HG03460 (cell line): ENCODE results near the gene TRPC4.
"Not testable (repeated sequence)": the region's sequence is repeated elsewhere in the genome, so short reads cannot be mapped to it uniquely, and the experiment has no call there.

Experiments used
- ATAC-seq: cut with Tn5 transposase; IDR thresholded peaks from one replicate; pipeline ENCODE4 v1.9.1; 2021; ENCODE audit not compliant: unreplicated experiment

Gene TRPC4

DNA sequence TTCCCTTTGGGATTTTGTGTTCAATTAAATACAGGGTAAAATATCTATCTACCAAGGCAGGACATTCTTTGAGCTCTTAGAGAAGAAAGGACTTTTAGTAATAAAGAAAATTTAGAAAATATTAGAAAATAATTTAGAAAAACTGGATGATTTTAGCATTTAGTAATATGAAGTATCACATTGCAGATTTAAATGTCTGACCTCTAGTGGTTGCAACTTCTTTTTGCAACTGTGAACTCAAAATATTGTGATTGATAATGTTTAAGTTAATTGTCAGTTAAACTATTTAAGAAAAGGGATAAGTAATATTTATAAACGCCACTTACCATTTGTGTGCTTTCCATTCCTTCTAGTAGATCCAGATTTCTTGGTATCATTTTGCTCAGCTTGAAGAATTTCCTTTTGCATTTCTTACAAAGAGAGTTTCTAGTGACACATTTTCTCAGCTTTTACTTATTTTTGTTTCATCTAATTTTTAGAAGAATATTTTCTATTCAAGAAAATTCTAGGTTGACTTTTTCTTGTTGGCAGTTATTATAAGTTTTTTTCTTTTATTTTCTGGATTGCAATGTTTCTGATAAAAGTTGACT, 260.7 kb downstream of the TRPC4 start:
- ATAC-seq: no peak

DNA sequence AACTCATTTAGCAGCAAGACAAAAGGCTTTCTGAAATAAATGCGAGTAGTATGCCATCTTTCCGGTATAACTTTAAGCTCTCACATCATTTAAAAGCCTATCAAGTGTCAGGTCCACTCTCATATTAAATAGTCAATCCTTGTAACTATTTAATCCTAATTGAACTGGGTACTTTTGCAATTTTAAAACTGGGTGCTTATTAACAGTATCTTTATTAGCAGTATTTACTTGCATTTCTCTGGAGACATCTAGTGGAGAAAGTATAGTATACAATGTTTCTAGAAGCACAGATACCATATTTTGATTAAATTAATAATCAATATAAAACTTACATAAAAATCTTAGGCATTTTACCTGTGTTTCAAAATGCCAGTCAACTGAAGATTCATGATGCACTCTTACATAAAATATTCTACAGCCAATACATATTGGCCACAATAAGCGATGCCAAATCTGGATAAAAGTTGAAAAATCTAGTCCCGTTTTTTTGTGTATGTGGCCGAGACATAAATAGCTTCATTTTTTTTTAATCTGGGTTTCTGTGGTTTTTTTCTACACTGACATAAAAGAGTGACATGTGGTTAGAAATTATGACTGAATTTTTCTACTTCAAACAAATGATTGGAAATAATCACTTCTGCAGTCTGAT, 266.7 kb downstream of the TRPC4 start:
- no peak for ATAC-seq

DNA sequence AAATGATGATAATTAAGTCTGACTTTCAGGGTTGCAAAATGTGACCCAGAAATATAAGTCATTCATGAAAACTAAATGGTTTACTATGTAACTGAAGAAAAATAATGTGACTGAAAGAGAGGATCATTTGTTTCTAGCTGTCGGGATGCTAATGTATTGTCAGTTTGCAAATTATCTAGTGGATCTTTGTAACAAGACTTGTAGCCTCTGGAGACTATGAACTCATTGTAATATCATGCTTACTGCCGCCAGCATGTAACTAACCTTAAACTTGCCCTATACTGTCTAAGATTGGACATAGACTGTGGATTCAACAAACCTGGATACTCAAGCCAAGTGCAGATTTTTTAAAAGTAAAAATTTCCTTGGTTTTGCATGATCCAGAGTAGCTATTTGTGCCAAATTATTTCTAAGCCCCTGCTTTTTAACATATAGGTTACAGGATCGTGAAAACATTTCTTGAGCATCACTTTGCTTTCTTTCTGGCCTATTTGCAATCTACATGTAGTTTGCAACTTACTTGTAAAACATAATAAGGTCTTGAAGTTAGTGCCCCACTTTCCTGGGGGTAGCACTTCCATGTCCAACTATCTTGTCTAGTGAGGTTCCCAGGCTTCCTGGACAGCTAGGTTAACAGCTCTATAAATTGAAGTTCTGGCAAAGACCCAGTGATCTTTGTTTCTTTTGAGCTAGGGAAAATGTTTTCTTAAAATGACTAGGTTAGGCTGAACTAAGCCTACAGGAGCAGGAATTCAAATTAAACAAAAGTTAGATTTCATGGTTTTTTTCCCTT, 267.7 kb downstream of the TRPC4 start:
- no peak for ATAC-seq

GRCh38 chr13:37599519-37599918, 270.1 kb downstream of the TRPC4 start:
- no peak for ATAC-seq

DNA sequence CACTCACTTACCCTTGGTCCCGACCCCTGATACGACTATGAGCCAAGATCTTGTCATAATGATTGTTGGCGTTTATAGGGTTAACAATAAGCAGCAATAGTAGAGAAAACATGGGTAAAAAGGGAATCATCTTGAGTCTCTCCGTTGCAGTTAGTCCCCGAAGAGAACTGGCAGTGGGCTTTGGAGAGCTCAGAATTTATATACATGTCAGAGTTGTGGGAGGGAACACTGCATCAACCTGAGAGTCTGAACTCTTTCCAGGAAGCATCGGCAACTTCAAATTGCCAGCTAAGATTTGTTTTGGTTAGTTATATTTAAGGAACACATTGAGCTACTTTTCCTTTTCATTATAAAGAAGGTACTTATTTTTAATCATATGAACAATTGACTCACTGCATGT, 271.0 kb downstream of the TRPC4 start, which contains the start of gene POSTN:
TSS of gene POSTN (minus strand) at position 172 of the 400 bp plus-strand sequence. CDS start at position 130, 42 bp downstream.
- ATAC-seq: no peak

DNA sequence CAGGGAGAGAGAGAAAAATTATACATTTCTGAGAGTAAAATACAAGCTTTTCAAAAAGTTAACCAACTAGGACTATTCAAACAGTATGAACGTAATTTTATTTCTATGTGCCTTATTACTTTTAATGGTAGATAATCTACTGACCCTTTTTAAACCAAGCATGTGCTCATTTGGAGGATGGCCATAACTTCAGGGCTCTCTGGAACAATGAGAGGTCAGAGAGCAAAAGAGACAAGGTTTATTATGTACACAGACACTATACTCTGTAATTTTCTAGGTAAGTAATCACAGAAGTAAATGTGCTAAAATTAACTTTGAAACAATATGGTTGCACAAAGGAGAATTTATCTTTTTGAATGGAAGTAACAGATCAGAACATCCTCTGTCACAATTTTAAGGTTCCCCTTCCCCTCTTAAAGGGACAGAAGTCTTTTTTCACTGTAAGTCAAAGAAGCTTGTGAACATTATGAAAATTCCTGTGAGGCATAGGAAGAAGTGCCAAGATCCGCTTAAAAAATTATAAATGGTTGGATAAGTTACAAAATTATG, 272.0 kb downstream of the TRPC4 start:
- ATAC-seq: no peak

- ATAC-seq: no peak
Measured at GRCh38 chr13:37596805-37597204, 272.8 kb downstream of the TRPC4 start.

DNA sequence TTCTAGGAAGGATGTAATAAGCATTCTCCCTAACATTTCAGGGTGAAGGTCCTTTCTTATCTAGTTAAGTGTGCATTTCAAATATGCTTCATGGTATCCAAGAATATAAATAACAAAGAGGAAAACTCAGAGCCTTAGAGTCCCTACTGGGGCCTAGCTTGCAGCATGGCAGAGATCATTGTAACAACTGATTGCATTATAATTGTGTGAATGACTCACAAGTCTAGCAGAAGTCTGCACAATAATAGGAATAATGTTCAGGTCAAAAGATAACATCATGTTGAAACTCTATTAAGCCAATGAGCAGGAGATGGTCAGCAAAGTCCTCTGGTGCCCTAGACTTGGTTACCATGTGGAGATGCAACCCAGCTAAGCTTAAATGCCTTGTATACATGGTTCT, 274.4 kb downstream of the TRPC4 start:
- no peak for ATAC-seq

DNA sequence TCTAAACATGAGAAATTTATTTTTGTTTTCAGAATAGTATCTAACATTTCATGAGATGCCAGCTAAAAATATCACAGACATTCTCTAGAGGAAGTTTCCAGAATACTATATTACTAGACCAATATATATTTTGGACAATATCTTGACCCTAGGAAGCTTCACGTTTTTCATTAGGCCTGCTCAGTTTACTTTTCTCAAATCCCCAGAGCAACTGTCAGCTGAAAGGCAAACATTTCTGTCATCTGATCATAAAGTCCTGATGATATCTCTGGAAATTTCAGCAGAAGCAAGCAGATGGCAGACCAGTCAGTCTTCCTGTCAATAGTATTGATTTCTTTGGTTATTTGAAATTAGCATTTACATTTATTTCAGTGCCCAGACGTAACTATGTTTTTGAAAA, 275.0 kb downstream of the TRPC4 start:
- ATAC-seq: no peak

- ATAC-seq: not testable (repeated sequence)
Measured at GRCh38 chr13:37589381-37589780, 280.2 kb downstream of the TRPC4 start.

GRCh38 chr13:37587236-37587635, 282.3 kb downstream of the TRPC4 start:
- no peak for ATAC-seq
